Activated naive CD4-positive, alpha-beta T cell treated with anti-CD3 and anti-CD28 coated beads, Interleukin-2, amount 10 ng/mL, durations not matched to agents 7 days and 5 days (primary cell): ENCODE results near the gene TGFBR1.

Experiments used
- CTCF ChIA-PET: fragments of 350-600 bp; sonication (Branson Sonifier 250); formaldehyde crosslinking; loops from one replicate; lab custom pipeline; 2021; ENCODE audit warnings: antibody characterized with exemption; lab: Charles Lee
- DNase-seq: peaks from one replicate; pipeline ENCODE4 v3.0.0-alpha.2; 2020
- H3K27ac Mint-ChIP-seq: one replicate; pipeline ENCODE4 v1.8.0; 2021; ENCODE audit warnings: mild to moderate bottlenecking, moderate library complexity, mixed read lengths
- H3K27me3 Mint-ChIP-seq: one replicate; pipeline ENCODE4 v1.8.0; 2021; ENCODE audit warnings: mild to moderate bottlenecking, mixed read lengths
- H3K36me3 Mint-ChIP-seq: one replicate; pipeline ENCODE4 v1.8.0; 2021; ENCODE audit warnings: mixed read lengths
- H3K4me1 Mint-ChIP-seq: one replicate; pipeline ENCODE4 v1.8.0; 2021; ENCODE audit warnings: mixed read lengths
- H3K4me3 Mint-ChIP-seq: one replicate; pipeline ENCODE4 v1.8.0; 2021; ENCODE audit warnings: mild to moderate bottlenecking, moderate library complexity, mixed read lengths
- H3K9me3 Mint-ChIP-seq: one replicate; pipeline ENCODE4 v1.8.0; 2021; ENCODE audit warnings: mixed read lengths

TGFBR1 gene

DNA sequence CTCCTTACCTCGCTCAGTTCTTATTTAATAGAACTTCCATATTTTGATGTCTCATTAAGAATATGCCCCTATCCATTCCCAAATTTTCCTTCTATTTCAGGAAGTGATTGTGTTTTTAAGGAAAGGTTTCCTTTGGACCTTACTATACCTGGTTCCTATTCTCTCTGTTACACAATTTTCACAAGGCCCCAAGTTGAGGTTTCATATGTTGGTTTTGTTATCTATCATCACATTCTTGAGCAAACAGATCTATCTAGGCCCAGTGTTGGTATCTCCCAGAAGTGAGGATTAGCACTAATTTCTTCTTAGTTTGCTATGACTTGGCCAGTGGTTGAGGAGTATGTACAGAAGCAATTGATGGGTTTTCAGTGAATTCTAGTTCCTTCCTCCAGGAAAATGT lies 75.3 kb downstream of the TGFBR1 start:
- Mint-ChIP-seq H3K36me3 (no peaks in the 10 kb centered on the region), H3K4me3 (no peak overlapping the region), H3K4me1 (peaks cover 36% of the 10 kb centered on the region), H3K27ac (no peak overlapping the region), H3K9me3 (no peaks in the 10 kb centered on the region), H3K27me3 (peaks cover 8% of the 10 kb centered on the region)
- no peak for DNase-seq
- CTCF ChIA-PET, result interaction anchor here (3.2 kb wide), 1 partner anchor 16 kb away, joined by 16 read pairs; no protein-coding TSS in a partner anchor

- no peaks in the 10 kb centered on the region for H3K36me3 Mint-ChIP-seq
- CTCF ChIA-PET, result interaction anchor here (4.2 kb wide), 1 partner anchor 17 kb away, joined by 19 read pairs; no protein-coding TSS in a partner anchor
- H3K9me3 Mint-ChIP-seq, result no peaks in the 10 kb centered on the region
- peaks cover 36% of the 10 kb centered on the region for H3K4me1 Mint-ChIP-seq
- DNase-seq, result no peak
- H3K27me3 Mint-ChIP-seq, result peaks cover 8% of the 10 kb centered on the region
- H3K27ac Mint-ChIP-seq, result no peak overlapping the region
- no peak overlapping the region for H3K4me3 Mint-ChIP-seq
Observed at GRCh38 chr9:99180662-99181061, 75.7 kb downstream of the TGFBR1 start.

DNA sequence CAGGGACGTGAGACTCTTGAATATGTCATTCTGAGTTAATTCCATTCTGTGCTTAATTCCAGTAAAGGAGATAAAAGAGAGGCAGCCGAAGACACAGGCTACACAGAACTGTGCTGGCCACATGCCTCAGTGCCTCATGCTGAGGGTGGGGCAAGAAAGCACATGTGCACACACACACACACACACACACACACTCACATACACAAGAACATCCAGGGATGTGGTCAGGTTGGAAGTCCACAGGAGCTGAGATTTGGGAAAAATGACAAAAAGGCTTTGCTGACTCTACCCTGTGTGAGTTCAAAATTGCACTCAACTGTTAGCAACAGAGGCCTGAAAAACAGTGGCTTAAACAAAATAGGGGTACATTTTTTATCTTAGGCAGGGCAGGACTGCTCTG lies 76.3 kb downstream of the TGFBR1 start:
- H3K4me3 Mint-ChIP-seq, result no peak overlapping the region
- DNase-seq, result no peak
- CTCF ChIA-PET, result interaction anchor here (1.3 to 4.2 kb wide), 3 partner anchors 17 to 40 kb away, joined by 5 to 19 read pairs (median 6); partner anchors contain the start of genes ALG2 and SEC61B
- H3K27me3 Mint-ChIP-seq, result peaks cover 8% of the 10 kb centered on the region
- H3K4me1 Mint-ChIP-seq, result peaks cover 36% of the 10 kb centered on the region
- no peaks in the 10 kb centered on the region for H3K36me3 Mint-ChIP-seq
- no peak overlapping the region for H3K27ac Mint-ChIP-seq
- no peaks in the 10 kb centered on the region for H3K9me3 Mint-ChIP-seq

GRCh38 chr9:99181621-99182020 lies 76.7 kb downstream of the TGFBR1 start:
- no peak overlapping the region for H3K27ac Mint-ChIP-seq
- H3K4me3 Mint-ChIP-seq, result no peak overlapping the region
- no peaks in the 10 kb centered on the region for H3K36me3 Mint-ChIP-seq
- DNase-seq, result no peak
- H3K27me3 Mint-ChIP-seq, result peaks cover 8% of the 10 kb centered on the region
- CTCF ChIA-PET, result interaction anchor here (1.3 to 5.4 kb wide), 4 partner anchors 14 to 40 kb away, joined by 5 to 45 read pairs (median 12); partner anchors contain the start of genes ALG2 and SEC61B
- no peaks in the 10 kb centered on the region for H3K9me3 Mint-ChIP-seq
- peaks cover 39% of the 10 kb centered on the region for H3K4me1 Mint-ChIP-seq

DNA sequence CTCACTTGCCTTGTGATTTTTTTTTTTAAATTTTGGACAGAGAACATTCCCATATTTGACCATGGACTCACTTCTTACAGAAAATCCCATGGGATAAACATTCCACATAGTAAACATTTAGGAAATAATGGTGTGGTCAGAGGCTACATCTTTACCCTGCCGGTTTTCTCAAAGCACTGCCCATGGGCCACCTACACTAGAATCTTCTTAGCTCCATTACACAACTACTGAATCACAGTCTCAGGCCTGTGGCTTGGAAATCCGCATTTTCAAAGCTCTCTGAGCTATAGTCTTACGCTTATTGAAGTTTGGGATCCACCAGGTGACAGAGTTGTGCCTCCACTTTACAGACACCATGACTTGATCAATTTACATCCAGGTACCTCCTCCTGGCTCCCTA lies 77.4 kb downstream of the TGFBR1 start:
- Mint-ChIP-seq H3K4me1 (peaks cover 44% of the 10 kb centered on the region), H3K4me3 (no peak overlapping the region), H3K36me3 (no peaks in the 10 kb centered on the region), H3K27ac (no peak overlapping the region), H3K27me3 (peaks cover 8% of the 10 kb centered on the region), H3K9me3 (no peaks in the 10 kb centered on the region)
- DNase-seq, result no peak
- CTCF ChIA-PET, result interaction anchor here (0.6 to 5.4 kb wide), 9 partner anchors 13 to 627 kb away, joined by 3 to 45 read pairs (median 5); partner anchors contain the start of genes ALG2 and SEC61B

DNA sequence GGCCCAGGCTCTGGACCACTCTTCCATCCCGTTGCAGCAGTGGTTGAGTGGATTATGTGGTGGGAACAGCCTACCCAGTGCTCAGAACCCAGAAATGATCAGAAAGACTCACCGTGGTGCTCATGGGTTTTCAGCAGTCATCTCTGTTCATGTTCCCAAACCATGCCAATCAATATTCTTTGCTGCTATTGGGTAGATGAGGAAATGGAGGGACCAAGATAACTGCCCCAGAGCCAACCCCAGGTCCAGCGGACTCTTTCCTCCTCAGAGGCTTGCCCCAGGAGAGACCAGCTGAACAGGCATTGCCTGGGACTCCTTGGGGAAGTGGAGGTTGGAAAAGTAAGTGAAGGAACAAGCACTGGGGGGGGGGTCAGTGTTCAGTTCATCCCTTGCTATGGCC lies 78.7 kb downstream of the TGFBR1 start:
- no peak for DNase-seq
- no peaks in the 10 kb centered on the region for H3K9me3 Mint-ChIP-seq
- peaks cover 12% of the 10 kb centered on the region for H3K27me3 Mint-ChIP-seq
- CTCF ChIA-PET, result interaction anchor here (1.0 to 5.4 kb wide), 10 partner anchors 10 to 1413 kb away, joined by 3 to 45 read pairs (median 5); no protein-coding TSS in a partner anchor
- H3K4me3 Mint-ChIP-seq, result no peak overlapping the region
- peaks cover 44% of the 10 kb centered on the region for H3K4me1 Mint-ChIP-seq
- no peaks in the 10 kb centered on the region for H3K36me3 Mint-ChIP-seq
- H3K27ac Mint-ChIP-seq, result no peak overlapping the region

DNA sequence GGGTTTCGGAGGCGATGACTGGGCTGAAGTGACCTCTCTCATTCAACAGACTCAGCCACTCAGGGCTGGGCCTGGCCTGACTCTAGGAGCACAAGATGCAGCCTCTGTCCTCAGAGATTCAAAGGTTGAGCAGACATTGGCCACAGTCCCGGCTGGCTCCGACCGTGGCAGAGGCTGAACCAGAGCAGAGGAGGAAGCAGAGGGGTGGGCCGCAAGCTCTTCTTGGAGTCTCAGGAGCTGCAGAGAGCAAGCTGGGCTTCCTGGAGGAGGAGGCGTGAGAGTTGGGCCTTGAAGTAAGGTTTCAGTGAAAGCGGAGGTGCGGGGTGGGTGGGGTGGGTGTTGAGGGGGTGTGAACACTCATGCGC lies 79.2 kb downstream of the TGFBR1 start:
- H3K4me3 Mint-ChIP-seq, result no peak overlapping the region

DNA sequence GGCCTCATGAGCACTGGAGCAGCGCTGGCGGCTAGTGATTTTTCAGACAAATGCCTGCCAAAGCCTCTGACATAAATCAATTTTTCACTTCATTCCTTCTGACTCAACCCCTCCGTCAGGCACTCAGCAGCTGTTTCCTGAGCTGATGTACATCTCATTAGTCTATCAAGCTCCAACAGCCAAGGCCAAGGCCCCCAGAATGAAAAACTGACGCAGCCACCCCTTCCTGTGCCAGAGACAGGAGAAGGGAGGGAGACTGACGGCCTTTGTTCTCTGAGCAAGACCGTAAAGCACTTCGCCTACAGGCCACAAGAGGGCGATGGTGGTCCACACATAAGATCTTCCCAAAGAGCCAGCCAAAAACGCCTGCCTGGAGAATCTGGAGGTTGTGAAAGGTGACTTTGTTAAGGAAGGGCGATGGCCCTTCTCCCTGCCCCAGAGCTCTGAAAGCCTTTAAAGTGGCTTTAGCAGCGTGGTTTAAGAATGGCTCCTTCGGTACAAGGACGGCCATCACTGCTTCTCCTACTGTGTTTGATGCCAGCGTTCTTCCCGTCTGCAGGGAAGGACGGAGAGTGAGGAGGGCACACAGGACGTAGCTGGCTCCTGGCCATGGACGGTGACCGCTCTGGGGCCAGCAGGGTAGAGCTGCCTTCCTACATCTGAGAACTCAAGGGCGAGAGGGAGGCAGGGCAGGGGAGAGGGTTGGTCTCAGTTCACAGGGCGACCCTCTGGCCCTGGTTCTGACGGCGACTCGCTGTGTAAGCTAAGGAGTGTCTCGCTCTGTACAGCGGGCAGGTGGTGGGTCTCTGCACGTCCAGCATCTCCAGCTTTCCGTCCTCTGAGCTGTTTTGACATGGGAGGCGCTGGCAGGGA lies 79.8 kb downstream of the TGFBR1 start:
- no peak overlapping the region for H3K27ac Mint-ChIP-seq
- H3K4me1 Mint-ChIP-seq, result peaks cover 42% of the 10 kb centered on the region
- no peak overlapping the region for H3K4me3 Mint-ChIP-seq
- H3K27me3 Mint-ChIP-seq, result peaks cover 13% of the 10 kb centered on the region
- no peaks in the 10 kb centered on the region for H3K9me3 Mint-ChIP-seq
- peak; percentile 85 for DNase-seq
- CTCF ChIA-PET, result interaction anchor here (0.6 to 5.4 kb wide), 39 partner anchors 9 to 1412 kb away, joined by 3 to 45 read pairs (median 3); partner anchors contain the start of genes ALG2 and SEC61B
- no peaks in the 10 kb centered on the region for H3K36me3 Mint-ChIP-seq

More for the DNA sequence above, 79.2 kb downstream of the TGFBR1 start:
- CTCF ChIA-PET, result interaction anchor here (0.6 to 5.4 kb wide), 21 partner anchors 8 to 1412 kb away, joined by 3 to 45 read pairs (median 3); partner anchors contain the start of genes ALG2 and SEC61B
- DNase-seq, result no peak
- Mint-ChIP-seq H3K27ac (no peak overlapping the region), H3K27me3 (peaks cover 14% of the 10 kb centered on the region), H3K4me1 (peaks cover 44% of the 10 kb centered on the region), H3K9me3 (no peaks in the 10 kb centered on the region), H3K36me3 (no peaks in the 10 kb centered on the region)

DNA sequence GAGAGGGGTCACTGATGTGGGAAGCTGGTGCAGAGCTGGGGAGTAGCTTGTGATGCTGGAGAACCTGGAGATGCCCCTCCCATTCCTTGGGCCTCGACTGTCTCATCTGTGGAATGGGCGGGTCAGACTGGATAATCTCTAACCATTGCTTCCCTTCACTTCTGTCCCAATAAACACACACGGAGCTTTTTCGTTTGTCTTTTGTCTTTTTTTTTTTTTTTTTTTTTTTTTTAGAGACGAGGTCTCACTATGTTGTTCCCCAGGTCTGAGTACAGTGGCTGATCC lies 80.4 kb downstream of the TGFBR1 start:
- peaks cover 16% of the 10 kb centered on the region for H3K27me3 Mint-ChIP-seq
- no peak overlapping the region for H3K27ac Mint-ChIP-seq
- no peak overlapping the region for H3K4me3 Mint-ChIP-seq
- peaks cover 38% of the 10 kb centered on the region for H3K4me1 Mint-ChIP-seq
- H3K9me3 Mint-ChIP-seq, result no peaks in the 10 kb centered on the region
- H3K36me3 Mint-ChIP-seq, result no peaks in the 10 kb centered on the region
- no peak for DNase-seq
- CTCF ChIA-PET, result interaction anchor here (0.7 to 5.4 kb wide), 29 partner anchors 10 to 979 kb away, joined by 3 to 45 read pairs (median 3); partner anchors contain the start of genes ALG2 and SEC61B

DNA sequence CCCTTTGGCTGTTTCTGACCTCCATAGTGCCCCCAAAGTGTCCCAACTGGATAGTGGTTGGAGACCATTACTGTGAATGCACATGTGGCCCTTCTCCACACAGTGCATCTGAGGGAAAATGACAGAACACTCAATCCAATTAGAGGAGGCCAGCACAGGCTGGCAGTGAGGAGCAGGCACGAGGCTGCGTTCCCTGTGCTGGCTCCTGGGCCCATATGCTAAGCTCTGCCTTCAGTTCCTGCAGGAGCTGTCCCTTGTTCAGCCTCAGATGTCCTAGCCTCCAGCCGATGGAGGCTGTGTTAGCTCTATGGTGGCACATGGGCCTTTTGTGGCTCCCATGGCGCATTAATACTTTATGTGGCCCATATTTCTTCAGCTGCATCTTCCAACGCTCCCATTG lies 81.0 kb downstream of the TGFBR1 start:
- Mint-ChIP-seq H3K27ac (no peak overlapping the region), H3K36me3 (no peaks in the 10 kb centered on the region), H3K4me1 (peaks cover 32% of the 10 kb centered on the region), H3K4me3 (no peak overlapping the region), H3K9me3 (no peaks in the 10 kb centered on the region), H3K27me3 (peaks cover 22% of the 10 kb centered on the region)
- CTCF ChIA-PET, result interaction anchor here (0.7 to 5.4 kb wide), 14 partner anchors 10 to 610 kb away, joined by 3 to 45 read pairs (median 3); no protein-coding TSS in a partner anchor
- no peak for DNase-seq

DNA sequence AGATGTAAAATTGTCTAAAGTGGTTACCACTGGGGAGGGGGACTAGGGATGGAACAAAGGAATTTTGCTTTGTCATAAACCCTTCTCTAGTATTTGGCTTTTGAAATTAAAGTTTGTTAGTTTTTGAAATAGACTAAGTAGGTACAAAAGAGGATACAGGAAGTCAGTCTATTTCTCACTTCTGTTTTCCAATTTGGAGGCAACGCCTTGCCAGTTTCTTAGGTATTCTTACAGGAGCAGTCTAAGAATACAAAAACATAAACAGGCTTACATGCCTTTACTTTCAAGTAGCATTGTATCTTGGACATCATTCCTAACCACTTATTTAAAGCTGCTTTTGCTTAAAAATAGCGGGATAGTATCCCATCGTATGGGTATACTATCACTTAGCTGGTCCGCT lies 82.4 kb downstream of the TGFBR1 start:
- DNase-seq, result no peak
- Mint-ChIP-seq H3K27ac (no peak overlapping the region), H3K4me3 (no peak overlapping the region), H3K9me3 (no peaks in the 10 kb centered on the region), H3K4me1 (peaks cover 22% of the 10 kb centered on the region), H3K27me3 (peaks cover 29% of the 10 kb centered on the region), H3K36me3 (no peaks in the 10 kb centered on the region)
- CTCF ChIA-PET, result interaction anchor here (0.8 to 1.3 kb wide), 3 partner anchors 44 to 1136 kb away, joined by 3 to 5 read pairs (median 3); no protein-coding TSS in a partner anchor

GRCh38 chr9:99189186-99189585 lies 84.3 kb downstream of the TGFBR1 start:
- CTCF ChIA-PET, result no interaction called here
- Mint-ChIP-seq H3K4me1 (peaks cover 22% of the 10 kb centered on the region), H3K36me3 (no peaks in the 10 kb centered on the region), H3K27ac (no peak overlapping the region), H3K4me3 (no peak overlapping the region), H3K9me3 (no peaks in the 10 kb centered on the region), H3K27me3 (peaks cover 29% of the 10 kb centered on the region)
- no peak for DNase-seq

- Mint-ChIP-seq H3K4me1 (peaks cover 19% of the 10 kb centered on the region), H3K4me3 (no peak overlapping the region), H3K27ac (no peak overlapping the region), H3K9me3 (no peaks in the 10 kb centered on the region), H3K36me3 (no peaks in the 10 kb centered on the region), H3K27me3 (peaks cover 25% of the 10 kb centered on the region)
- CTCF ChIA-PET, result no interaction called here
- DNase-seq, result no peak
Observed at GRCh38 chr9:99189887-99190596, 85.1 kb downstream of the TGFBR1 start.
